Neuronal stem cell (in vitro differentiated cells): ENCODE measurements around the gene WIZ.
A peak's percentile ranks its signal among the peaks of the same experiment; 100 is the strongest.

Source experiments
- DNase-seq: peaks from one replicate; pipeline ENCODE4 v3.0.0-alpha.2; 2013; ENCODE audit warnings: low spot score
- H2AFZ ChIP-seq: one replicate; pipeline ENCODE4 v1.6.1; 2013; ENCODE audit warnings: mild to moderate bottlenecking, low read length, inconsistent platforms
- H2AK5ac ChIP-seq: 2 replicates; pipeline ENCODE4 v1.6.1; 2013; ENCODE audit warnings: low read depth, mild to moderate bottlenecking, inconsistent platforms, low read length, moderate library complexity, mixed read lengths
- H2BK120ac ChIP-seq: 2 replicates; pipeline ENCODE4 v1.6.1; 2013; ENCODE audit warnings: low read depth, mild to moderate bottlenecking, inconsistent platforms, low read length, moderate library complexity, mixed read lengths
- H2BK12ac ChIP-seq: one replicate; pipeline ENCODE4 v1.6.1; 2013; ENCODE audit warnings: low read length, inconsistent platforms
- H2BK15ac ChIP-seq: 2 replicates; pipeline ENCODE4 v1.6.1; 2013; ENCODE audit warnings: mild to moderate bottlenecking, low read length, inconsistent platforms, mixed read lengths
- H2BK5ac ChIP-seq: one replicate; pipeline ENCODE4 v1.6.1; 2013; ENCODE audit warnings: inconsistent platforms, mild to moderate bottlenecking, low read length, moderate library complexity
- H3K14ac ChIP-seq: one replicate; pipeline ENCODE4 v1.6.1; 2013; ENCODE audit warnings: low read length, inconsistent platforms
- H3K18ac ChIP-seq: 2 replicates; pipeline ENCODE4 v1.6.1; 2013; ENCODE audit warnings: low read length, inconsistent platforms
- H3K23ac ChIP-seq: 2 replicates; pipeline ENCODE4 v1.6.1; 2013; ENCODE audit warnings: low read depth, mild to moderate bottlenecking, mixed read lengths, low read length, inconsistent platforms; ENCODE audit not compliant: poor library complexity
- H3K27ac ChIP-seq: replicated peaks from 3 replicates; pipeline ENCODE4 v1.5.1; 2013; ENCODE audit warnings: low read length, inconsistent platforms
- H3K27me3 ChIP-seq, 3 experiments: 2 replicates each; pipeline ENCODE4 v1.6.1; 2013; ENCODE audit warnings: low read length in 3 of 3, mild to moderate bottlenecking in 2 of 3, inconsistent platforms in 1 of 3, low read depth in 1 of 3, mixed read lengths in 1 of 3, moderate library complexity in 1 of 3; ENCODE audit not compliant: control insufficient read depth in 3 of 3, insufficient read depth in 3 of 3
- H3K36me3 ChIP-seq, 2 donors: replicated peaks in 1 of 2; 2 replicates each; pipeline ENCODE4 v1.6.1; 2013; ENCODE audit warnings: low read length in 2 of 2; ENCODE audit not compliant: control insufficient read depth in 2 of 2, insufficient read depth in 2 of 2
- H3K4ac ChIP-seq: 2 replicates; pipeline ENCODE4 v1.6.1; 2013; ENCODE audit warnings: inconsistent platforms, mild to moderate bottlenecking, low read length, moderate library complexity
- H3K4me1 ChIP-seq, 2 donors: 1 replicate in 1 of 2; 2 replicates in 1 of 2; pipeline ENCODE4 v1.6.1; 2013; ENCODE audit warnings: low read length in 2 of 2, low read depth in 1 of 2; ENCODE audit not compliant: control insufficient read depth in 2 of 2, insufficient read depth in 1 of 2
- H3K4me2 ChIP-seq: one replicate; pipeline ENCODE4 v1.6.1; 2013; ENCODE audit warnings: mild to moderate bottlenecking, low read length, inconsistent platforms; ENCODE audit not compliant: insufficient read depth, poor library complexity, severe bottlenecking
- H3K4me3 ChIP-seq, 2 donors: 2 replicates each; pipeline ENCODE4 v1.5.1; 2013; ENCODE audit warnings: low read length in 2 of 2, mild to moderate bottlenecking in 2 of 2, inconsistent platforms in 1 of 2, moderate library complexity in 1 of 2
- H3K79me1 ChIP-seq: one replicate; pipeline ENCODE4 v1.6.1; 2013; ENCODE audit warnings: low read depth, mild to moderate bottlenecking, inconsistent platforms, low read length, moderate library complexity
- H3K9ac ChIP-seq: one replicate; pipeline ENCODE4 v1.6.1; 2013; ENCODE audit warnings: mild to moderate bottlenecking, low read depth, low read length, inconsistent platforms; ENCODE audit not compliant: poor library complexity
- H3K9me3 ChIP-seq, 2 donors: replicated peaks in 1 of 2; 2 replicates each; pipeline versions ENCODE3 to v1.6.1; 2013; ENCODE audit warnings: low read length in 2 of 2, mild to moderate bottlenecking in 2 of 2, inconsistent platforms in 1 of 2, low read depth in 1 of 2, mixed read lengths in 1 of 2, moderate library complexity in 1 of 2; ENCODE audit not compliant: control insufficient read depth in 2 of 2, insufficient read depth in 1 of 2
- H4K8ac ChIP-seq: one replicate; pipeline ENCODE4 v1.6.1; 2013; ENCODE audit warnings: low read depth, mild to moderate bottlenecking, inconsistent platforms, low read length, moderate library complexity
- H4K91ac ChIP-seq: one replicate; pipeline ENCODE4 v1.6.1; 2013; ENCODE audit warnings: low read length, low read depth, mild to moderate bottlenecking, inconsistent platforms; ENCODE audit not compliant: poor library complexity
- WGBS, 2 donors: extraction: QIAGEN DNeasy Blood & Tissue Kit; methylation state at CpG; one replicate each; pipeline ENCODE4 v1.1.7; 2013; ENCODE audit warnings: missing lambda C conversion rate in 2 of 2, mixed read lengths in 1 of 2; ENCODE audit not compliant: insufficient read length in 2 of 2, insufficient replicate concordance in 1 of 2; ENCODE audit errors: extremely low coverage in 2 of 2; 5-methylcytosine and 5-hydroxymethylcytosine counted together

WIZ gene

DNA sequence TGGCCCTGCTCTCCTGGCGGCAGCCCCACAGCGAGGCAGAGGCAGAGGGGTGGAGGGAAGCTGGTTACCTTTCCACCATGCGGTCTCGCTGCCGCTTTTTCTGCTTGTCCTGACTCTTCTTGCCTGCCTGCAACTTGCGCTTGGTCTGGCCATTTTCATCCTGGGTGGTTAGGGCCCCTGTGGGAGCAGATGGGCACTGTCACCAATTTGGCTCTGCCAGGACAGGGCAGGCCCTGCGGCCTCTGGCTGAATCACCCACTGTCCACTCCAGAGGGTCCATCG lies 50.6 kb downstream of the WIZ start:
- no peak overlapping the region for H3K4me3 ChIP-seq

DNA sequence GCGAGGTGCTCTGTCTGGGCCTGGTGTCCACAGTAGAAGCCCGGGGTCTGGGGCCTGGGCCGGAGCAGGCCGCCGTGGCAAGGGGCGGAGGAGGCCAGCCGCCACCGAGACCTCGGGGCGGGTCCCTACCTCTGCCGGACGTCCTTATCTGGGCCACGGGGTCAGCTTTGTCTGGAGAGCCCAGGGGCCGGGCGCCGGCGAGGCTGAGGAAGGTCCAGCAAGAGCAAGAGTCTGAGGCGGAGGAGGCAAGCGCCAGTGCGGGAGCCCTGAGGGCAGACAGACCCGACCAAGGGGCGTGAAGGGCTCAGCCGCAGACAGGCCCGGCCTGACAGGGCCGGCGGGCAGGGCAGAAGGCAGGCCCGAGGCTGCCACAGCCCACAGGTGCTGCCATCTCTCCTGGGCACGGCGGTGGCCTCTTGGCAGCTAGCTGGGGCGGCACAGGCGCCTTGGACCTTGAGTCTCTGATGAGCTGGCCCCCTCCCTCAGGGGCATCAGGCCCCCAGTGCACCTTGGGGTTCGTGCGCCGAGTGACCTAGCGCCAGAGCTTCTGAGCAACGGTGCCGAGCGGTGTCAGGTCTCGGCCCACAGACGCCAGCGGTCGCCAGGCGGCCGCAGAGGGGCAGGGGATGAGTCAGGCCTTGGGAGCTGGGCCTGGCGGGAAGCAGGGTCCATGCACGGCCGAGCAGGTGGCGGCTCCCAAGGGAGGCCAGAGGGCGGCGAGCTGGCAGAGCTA lies 51.1 kb downstream of the WIZ start:
- no peak overlapping the region for H3K9ac ChIP-seq
- no peak overlapping the region for H3K4me2 ChIP-seq
- H4K91ac ChIP-seq: no peak overlapping the region
- no peak overlapping the region for H2AFZ ChIP-seq
- H3K36me3 ChIP-seq: peaks cover 69 to 94% of the 10 kb centered on the region in 2 donors
- peak overlapping the region; percentile 32 for H4K8ac ChIP-seq
- H3K23ac ChIP-seq: no peak overlapping the region
- WGBS, 2 donors: no CpG with 5 or more reads among the region's 50 CpGs
- no peaks in the 10 kb centered on the region for H3K4me1 ChIP-seq
- H2BK15ac ChIP-seq: no peak overlapping the region
- no peak overlapping the region for H3K4ac ChIP-seq
- H3K27ac ChIP-seq: no peak overlapping the region
- no peaks in the 10 kb centered on the region for H3K27me3 ChIP-seq
- H3K9me3 ChIP-seq: no peaks in the 10 kb centered on the region
- H3K14ac ChIP-seq: no peak overlapping the region
- H2BK5ac ChIP-seq: peak overlapping the region; percentile 7
- DNase-seq: no peak
- H2BK12ac ChIP-seq: no peak overlapping the region
- no peak overlapping the region for H3K18ac ChIP-seq
- H2AK5ac ChIP-seq: no peak overlapping the region
- H3K79me1 ChIP-seq: peaks cover 30% of the 10 kb centered on the region
- no peak overlapping the region for H3K4me3 ChIP-seq
- no peak overlapping the region for H2BK120ac ChIP-seq

More for the DNA sequence above, 50.6 kb downstream of the WIZ start:
- no peak overlapping the region for H2AK5ac ChIP-seq
- H3K4me2 ChIP-seq: no peak overlapping the region
- H3K9me3 ChIP-seq: no peaks in the 10 kb centered on the region
- H3K9ac ChIP-seq: no peak overlapping the region
- peaks cover 68 to 94% of the 10 kb centered on the region in 2 donors for H3K36me3 ChIP-seq
- H3K4me1 ChIP-seq: no peaks in the 10 kb centered on the region
- no peak overlapping the region for H2AFZ ChIP-seq
- H3K27me3 ChIP-seq: no peaks in the 10 kb centered on the region
- H3K23ac ChIP-seq: no peak overlapping the region
- H2BK120ac ChIP-seq: no peak overlapping the region
- H3K4ac ChIP-seq: no peak overlapping the region
- no peak for DNase-seq
- H3K27ac ChIP-seq: no peak overlapping the region
- no peak overlapping the region for H2BK12ac ChIP-seq
- H2BK5ac ChIP-seq: peak overlapping the region; percentile 7
- H4K91ac ChIP-seq: no peak overlapping the region
- no peak overlapping the region for H3K14ac ChIP-seq
- H4K8ac ChIP-seq: peak overlapping the region; percentile 32
- H2BK15ac ChIP-seq: no peak overlapping the region
- peaks cover 34% of the 10 kb centered on the region for H3K79me1 ChIP-seq
- no peak overlapping the region for H3K18ac ChIP-seq
- WGBS, 2 donors: no CpG with 5 or more reads among the region's 8 CpGs

DNA sequence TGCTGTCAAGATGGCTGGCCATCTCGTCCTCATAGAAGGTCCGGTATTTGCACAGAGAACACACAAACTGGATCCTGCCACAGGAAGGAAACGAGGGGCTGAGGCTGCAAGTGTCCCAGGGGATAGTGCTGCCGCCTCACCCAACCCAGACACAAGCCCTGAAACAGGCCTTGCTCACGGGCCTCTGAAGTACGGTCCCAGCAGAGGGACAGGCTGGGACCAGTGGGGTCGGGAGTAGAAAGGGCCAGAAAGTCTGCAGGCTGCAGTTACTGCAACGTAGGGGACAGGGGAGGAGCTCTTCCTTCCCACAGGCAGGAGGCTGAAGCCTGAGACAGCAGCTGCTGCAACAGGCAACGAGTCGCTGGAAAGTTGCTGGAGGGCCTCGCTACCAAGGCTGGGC lies 52.0 kb downstream of the WIZ start:
- no peak overlapping the region for H2AK5ac ChIP-seq
- no peaks in the 10 kb centered on the region for H3K27me3 ChIP-seq
- H2BK120ac ChIP-seq: no peak overlapping the region
- H3K4me2 ChIP-seq: no peak overlapping the region
- H2AFZ ChIP-seq: no peak overlapping the region
- DNase-seq: no peak
- no peak overlapping the region for H3K27ac ChIP-seq
- H3K9me3 ChIP-seq: no peaks in the 10 kb centered on the region
- H2BK12ac ChIP-seq: no peak overlapping the region
- H3K4ac ChIP-seq: no peak overlapping the region
- H3K14ac ChIP-seq: no peak overlapping the region
- peak overlapping the region; percentile 51 for H3K9ac ChIP-seq
- H3K23ac ChIP-seq: no peak overlapping the region
- no CpG with 5 or more reads among the region's 11 CpGs for WGBS, 2 donors
- no peaks in the 10 kb centered on the region for H3K4me1 ChIP-seq
- H2BK5ac ChIP-seq: no peak overlapping the region
- H4K91ac ChIP-seq: no peak overlapping the region
- H3K79me1 ChIP-seq: peaks cover 23% of the 10 kb centered on the region
- H3K4me3 ChIP-seq: no peak overlapping the region
- no peak overlapping the region for H2BK15ac ChIP-seq
- H4K8ac ChIP-seq: no peak overlapping the region
- no peak overlapping the region for H3K18ac ChIP-seq
- peaks cover 61 to 94% of the 10 kb centered on the region in 2 donors for H3K36me3 ChIP-seq

DNA sequence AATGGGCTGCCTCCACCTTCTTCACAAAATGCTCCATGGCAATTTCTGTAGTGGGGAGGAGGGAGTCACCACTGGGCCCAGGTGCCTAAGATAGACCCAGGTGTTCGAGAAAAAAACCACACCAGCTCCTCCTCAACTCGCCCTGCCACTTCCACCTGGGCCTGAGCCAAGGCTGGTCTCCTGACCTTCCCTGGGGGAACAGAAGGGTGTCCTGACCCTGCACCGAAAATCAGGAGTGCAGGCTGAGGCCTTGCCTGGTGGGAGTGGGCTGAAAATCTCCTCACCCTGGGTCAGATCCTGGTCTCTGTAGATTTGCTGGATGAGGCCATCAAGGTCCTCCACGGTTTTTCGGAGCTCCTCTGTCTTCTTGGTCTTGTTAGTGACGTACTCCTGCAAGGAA lies 52.5 kb downstream of the WIZ start:
- H3K79me1 ChIP-seq: peaks cover 21% of the 10 kb centered on the region
- H3K4me2 ChIP-seq: no peak overlapping the region
- no peak for DNase-seq
- no peaks in the 10 kb centered on the region for H3K4me1 ChIP-seq
- H3K4me3 ChIP-seq: no peak overlapping the region
- H2AFZ ChIP-seq: no peak overlapping the region
- H4K8ac ChIP-seq: no peak overlapping the region
- H3K27me3 ChIP-seq: no peaks in the 10 kb centered on the region
- no peak overlapping the region for H3K4ac ChIP-seq
- H4K91ac ChIP-seq: no peak overlapping the region
- no peak overlapping the region for H3K27ac ChIP-seq
- no peak overlapping the region for H3K14ac ChIP-seq
- H3K23ac ChIP-seq: no peak overlapping the region
- H2BK12ac ChIP-seq: no peak overlapping the region
- H2BK15ac ChIP-seq: no peak overlapping the region
- H2BK120ac ChIP-seq: no peak overlapping the region
- no peak overlapping the region for H3K9ac ChIP-seq
- WGBS, 2 donors: no CpG with 5 or more reads among the region's 6 CpGs
- no peak overlapping the region for H2AK5ac ChIP-seq
- no peak overlapping the region for H3K18ac ChIP-seq
- H3K36me3 ChIP-seq: peaks cover 59 to 94% of the 10 kb centered on the region in 2 donors
- peak overlapping the region; percentile 26 for H2BK5ac ChIP-seq
- no peaks in the 10 kb centered on the region for H3K9me3 ChIP-seq
